ENCODE measurements around the gene TMEM52B.

DNA sequence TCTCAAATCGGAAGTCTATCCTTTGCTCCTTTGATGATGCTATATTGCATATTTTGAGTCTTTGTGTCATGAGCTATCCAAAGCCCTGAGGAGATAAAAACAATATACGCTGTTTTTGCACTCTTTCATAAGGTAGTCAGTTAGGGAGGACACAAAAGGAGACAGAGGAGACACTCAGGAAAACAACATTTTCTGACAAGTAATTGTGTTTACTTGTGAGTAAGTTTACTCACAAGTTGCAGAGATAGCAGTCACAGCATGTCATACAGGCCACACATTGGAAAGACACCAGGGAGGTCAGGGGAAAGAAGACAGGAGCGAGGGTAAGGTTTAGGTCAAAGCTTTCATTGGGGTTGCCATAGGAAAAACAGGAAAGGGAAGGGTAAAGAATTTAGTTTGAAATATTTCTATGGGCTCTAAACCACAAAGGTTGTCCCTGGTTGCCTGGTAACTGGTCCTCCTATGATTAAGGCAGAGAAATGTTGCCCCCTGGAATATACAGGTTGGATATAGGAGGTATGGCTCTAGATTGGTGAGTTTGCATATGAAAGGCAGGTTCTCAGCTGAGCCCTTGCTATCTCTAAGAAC, 26.5 kb downstream of the TMEM52B start:
- TF ChIP-seq, protein P1, sequence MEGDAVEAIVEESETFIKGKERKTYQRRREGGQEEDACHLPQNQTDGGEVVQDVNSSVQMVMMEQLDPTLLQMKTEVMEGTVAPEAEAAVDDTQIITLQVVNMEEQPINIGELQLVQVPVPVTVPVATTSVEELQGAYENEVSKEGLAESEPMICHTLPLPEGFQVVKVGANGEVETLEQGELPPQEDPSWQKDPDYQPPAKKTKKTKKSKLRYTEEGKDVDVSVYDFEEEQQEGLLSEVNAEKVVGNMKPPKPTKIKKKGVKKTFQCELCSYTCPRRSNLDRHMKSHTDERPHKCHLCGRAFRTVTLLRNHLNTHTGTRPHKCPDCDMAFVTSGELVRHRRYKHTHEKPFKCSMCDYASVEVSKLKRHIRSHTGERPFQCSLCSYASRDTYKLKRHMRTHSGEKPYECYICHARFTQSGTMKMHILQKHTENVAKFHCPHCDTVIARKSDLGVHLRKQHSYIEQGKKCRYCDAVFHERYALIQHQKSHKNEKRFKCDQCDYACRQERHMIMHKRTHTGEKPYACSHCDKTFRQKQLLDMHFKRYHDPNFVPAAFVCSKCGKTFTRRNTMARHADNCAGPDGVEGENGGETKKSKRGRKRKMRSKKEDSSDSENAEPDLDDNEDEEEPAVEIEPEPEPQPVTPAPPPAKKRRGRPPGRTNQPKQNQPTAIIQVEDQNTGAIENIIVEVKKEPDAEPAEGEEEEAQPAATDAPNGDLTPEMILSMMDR (IDR thresholded peaks at IDR 0.05; ENCODE audit: low read depth, low read length, missing input control): no peak
- TF ChIP-seq, protein P2, sequence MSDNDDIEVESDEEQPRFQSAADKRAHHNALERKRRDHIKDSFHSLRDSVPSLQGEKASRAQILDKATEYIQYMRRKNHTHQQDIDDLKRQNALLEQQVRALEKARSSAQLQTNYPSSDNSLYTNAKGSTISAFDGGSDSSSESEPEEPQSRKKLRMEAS (IDR thresholded peaks at IDR 0.05): no peak
- TF ChIP-seq YY1 (IDR thresholded peaks at IDR 0.05): no peak
- TF ChIP-seq, protein P3, sequence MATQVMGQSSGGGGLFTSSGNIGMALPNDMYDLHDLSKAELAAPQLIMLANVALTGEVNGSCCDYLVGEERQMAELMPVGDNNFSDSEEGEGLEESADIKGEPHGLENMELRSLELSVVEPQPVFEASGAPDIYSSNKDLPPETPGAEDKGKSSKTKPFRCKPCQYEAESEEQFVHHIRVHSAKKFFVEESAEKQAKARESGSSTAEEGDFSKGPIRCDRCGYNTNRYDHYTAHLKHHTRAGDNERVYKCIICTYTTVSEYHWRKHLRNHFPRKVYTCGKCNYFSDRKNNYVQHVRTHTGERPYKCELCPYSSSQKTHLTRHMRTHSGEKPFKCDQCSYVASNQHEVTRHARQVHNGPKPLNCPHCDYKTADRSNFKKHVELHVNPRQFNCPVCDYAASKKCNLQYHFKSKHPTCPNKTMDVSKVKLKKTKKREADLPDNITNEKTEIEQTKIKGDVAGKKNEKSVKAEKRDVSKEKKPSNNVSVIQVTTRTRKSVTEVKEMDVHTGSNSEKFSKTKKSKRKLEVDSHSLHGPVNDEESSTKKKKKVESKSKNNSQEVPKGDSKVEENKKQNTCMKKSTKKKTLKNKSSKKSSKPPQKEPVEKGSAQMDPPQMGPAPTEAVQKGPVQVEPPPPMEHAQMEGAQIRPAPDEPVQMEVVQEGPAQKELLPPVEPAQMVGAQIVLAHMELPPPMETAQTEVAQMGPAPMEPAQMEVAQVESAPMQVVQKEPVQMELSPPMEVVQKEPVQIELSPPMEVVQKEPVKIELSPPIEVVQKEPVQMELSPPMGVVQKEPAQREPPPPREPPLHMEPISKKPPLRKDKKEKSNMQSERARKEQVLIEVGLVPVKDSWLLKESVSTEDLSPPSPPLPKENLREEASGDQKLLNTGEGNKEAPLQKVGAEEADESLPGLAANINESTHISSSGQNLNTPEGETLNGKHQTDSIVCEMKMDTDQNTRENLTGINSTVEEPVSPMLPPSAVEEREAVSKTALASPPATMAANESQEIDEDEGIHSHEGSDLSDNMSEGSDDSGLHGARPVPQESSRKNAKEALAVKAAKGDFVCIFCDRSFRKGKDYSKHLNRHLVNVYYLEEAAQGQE (IDR thresholded peaks at IDR 0.05): no peak
- TF ChIP-seq, protein P4, sequence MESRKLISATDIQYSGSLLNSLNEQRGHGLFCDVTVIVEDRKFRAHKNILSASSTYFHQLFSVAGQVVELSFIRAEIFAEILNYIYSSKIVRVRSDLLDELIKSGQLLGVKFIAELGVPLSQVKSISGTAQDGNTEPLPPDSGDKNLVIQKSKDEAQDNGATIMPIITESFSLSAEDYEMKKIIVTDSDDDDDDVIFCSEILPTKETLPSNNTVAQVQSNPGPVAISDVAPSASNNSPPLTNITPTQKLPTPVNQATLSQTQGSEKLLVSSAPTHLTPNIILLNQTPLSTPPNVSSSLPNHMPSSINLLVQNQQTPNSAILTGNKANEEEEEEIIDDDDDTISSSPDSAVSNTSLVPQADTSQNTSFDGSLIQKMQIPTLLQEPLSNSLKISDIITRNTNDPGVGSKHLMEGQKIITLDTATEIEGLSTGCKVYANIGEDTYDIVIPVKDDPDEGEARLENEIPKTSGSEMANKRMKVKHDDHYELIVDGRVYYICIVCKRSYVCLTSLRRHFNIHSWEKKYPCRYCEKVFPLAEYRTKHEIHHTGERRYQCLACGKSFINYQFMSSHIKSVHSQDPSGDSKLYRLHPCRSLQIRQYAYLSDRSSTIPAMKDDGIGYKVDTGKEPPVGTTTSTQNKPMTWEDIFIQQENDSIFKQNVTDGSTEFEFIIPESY (IDR thresholded peaks at IDR 0.05): no peak
- TF ChIP-seq HNF4G (IDR thresholded peaks at IDR 0.05): no peak
- no peak for TF ChIP-seq RAD21 (IDR thresholded peaks at IDR 0.05)
- TF ChIP-seq FOXA1 (IDR thresholded peaks at IDR 0.05): no peak
- no peak for TF ChIP-seq JUND (IDR thresholded peaks at IDR 0.05)
- no peak for TF ChIP-seq SP1 (IDR thresholded peaks at IDR 0.05)
